Anterior cingulate cortex (tissue), 58 donors: ENCODE data around the gene B4GALNT1.
"Not testable (repeated sequence)": the region's sequence is repeated elsewhere in the genome, so short reads cannot be mapped to it uniquely, and the experiment has no call there.

Experiments used
- DNase-seq, 58 donors: peaks; one replicate each; lab custom pipeline; 2025; lab: John Stamatoyannopoulos, UW

Gene B4GALNT1

DNA sequence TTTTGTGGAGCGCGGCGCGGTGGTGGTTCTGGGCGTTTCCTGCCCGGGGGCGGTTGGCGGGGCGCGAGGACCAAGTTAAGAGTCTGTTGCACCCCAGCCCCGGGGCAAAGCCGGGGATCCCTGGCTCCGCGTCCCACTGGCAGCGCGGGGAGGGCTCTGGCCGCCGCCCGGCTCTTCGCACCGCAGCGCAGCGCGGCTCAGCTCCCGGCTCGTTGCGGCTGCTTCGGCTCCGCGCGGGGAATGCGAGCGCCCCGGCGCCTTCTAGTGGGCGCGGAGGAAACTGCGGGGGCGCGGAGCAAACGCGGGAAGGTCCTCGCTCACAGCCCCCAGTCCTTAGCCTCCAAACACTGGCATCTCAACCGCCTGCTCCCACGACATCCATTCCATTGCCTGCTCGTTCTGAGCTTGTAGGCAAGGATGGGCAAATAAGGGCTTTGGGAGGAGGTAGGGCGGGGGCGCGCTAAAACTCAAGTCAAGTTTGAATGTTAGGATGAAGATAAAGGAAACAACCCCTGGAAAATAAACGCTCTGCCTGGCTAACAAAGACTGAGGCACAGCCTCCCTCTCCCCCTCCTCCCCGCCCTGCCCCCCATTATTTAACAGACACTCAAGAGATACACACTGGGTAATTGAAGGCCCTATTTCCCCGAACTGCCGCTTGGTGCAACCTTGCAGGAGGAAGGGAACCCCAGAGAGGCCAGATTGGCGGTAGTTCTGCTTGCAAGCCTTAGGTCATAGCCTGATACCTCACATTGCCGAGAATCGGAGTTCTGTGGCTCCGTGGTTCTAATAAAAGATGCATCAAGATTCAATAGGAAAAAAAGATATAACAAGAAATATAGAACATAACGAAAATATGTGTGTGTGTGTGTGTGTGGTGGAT, at the start of gene B4GALNT1:
TSS of gene B4GALNT1 (minus strand) at position 244 of the 883 bp plus-strand sequence. CDS start 1,069 bp downstream, outside the sequence.
- peak in 33 of 58 donors; percentile 28 to 73 (median 49) for DNase-seq

GRCh38 chr12:57679697-57680096, 46.7 kb upstream of the B4GALNT1 start:
- no peak for DNase-seq

- DNase-seq, result not testable (repeated sequence)
These were observed 44.9 kb upstream of the B4GALNT1 start for GRCh38 chr12:57677947-57678346.

- DNase-seq, result no peak
These were observed 41.7 kb upstream of the B4GALNT1 start for GRCh38 chr12:57674691-57675090.

DNA sequence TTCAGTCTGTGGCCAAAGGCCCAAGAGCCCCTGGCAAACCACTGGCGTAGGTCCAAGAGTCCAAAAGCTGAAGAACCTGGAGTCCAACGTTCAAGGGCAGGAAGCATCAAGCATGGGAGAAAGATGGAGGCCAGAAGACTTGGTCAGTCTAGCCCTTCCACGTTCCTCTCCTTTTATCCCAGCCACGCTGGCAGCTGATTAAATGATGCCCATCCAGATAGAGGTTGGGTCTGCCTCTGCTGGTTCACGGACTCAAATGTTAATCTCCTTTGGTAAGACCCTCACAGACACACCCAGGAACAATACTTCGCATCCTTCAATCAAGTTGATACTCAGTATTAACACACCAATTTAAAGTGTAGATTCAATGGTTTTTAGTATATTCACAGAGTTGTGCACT, 39.8 kb upstream of the B4GALNT1 start:
- DNase-seq, result no peak

- DNase-seq, result not testable (repeated sequence)
These were observed 38.8 kb upstream of the B4GALNT1 start for GRCh38 chr12:57671811-57672210.

- DNase-seq, result not testable (repeated sequence)
These were observed 36.7 kb upstream of the B4GALNT1 start for GRCh38 chr12:57669691-57670090.

DNA sequence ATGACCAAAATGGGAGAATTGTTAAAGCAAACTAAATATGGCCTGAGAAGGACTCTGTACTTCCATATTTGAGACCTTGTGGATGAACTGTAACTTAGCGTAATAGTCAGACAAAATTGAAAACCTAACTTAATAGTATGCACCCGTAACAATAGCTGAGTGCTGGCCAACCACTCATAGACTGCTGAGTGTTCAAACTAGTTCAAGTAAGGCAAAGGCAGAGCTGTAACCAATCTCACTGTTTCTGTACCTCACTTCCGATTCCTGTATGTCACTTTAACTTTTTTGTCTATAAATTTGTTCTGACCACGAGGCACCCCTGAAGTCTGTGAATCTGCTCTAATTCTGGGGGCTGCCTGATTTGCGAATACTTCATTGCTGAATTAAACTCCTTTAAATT, 33.9 kb upstream of the B4GALNT1 start:
- DNase-seq, result no peak

- not testable (repeated sequence) for DNase-seq
These were observed 32.2 kb upstream of the B4GALNT1 start for GRCh38 chr12:57665066-57665820.

GRCh38 chr12:57661376-57661775, 28.4 kb upstream of the B4GALNT1 start:
- DNase-seq, result no peak

GRCh38 chr12:57658890-57659289, 25.9 kb upstream of the B4GALNT1 start:
- no peak for DNase-seq

- DNase-seq, result no peak
These were observed 24.7 kb upstream of the B4GALNT1 start for GRCh38 chr12:57657744-57658143.

DNA sequence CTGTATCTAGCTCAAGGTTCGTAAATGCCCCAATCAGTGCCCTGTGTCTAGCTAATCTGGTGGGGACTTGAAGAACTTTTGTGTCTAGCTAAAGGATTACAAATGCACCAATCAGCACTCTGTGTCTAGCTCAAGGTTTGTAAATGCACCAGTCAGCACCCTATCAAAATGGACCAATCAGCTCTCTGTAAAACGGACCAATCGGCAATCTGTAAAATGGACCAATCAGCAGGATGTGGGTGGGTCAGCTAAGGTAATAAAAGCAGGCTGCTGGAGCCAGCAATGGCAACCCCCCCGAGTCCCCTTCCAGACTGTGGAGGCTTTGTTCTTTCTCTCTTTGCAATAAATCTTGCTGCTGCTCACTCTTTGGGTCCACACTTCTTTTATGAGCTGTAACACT, 23.4 kb upstream of the B4GALNT1 start:
- not testable (repeated sequence) for DNase-seq

DNA sequence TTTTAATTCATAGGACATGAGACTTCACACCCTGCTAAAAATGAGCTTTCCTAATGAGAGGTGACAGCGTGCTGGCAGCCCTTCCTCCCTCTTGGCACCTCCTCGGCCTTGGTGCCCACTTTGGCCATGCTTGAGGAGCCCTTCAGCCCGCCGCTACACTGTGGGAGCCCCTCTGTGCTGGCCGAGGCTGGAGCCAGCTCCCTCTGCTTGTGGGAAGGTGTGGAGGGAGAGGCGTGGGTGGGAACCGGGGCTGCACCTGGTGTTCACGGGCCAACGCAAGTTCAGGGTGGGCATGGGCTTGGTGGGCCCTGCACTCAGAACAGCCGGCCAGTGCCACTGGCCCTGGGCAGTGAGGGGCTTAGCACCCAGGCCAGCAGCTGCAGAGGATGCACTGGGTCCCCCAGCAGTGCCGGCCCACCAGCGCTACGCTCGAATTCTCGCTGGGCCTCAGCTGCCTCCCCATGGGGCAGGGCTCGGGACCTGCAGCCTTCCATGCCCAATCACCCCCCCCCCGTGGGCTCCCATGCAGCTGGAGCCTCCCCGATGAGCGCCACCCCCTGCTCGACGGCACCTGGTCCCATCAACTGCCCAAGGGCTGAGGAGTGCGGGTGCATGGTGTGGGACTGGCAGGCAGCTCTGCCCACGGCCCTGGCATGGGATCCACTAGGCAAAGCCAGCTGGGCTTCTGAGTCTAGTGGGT, 22.7 kb upstream of the B4GALNT1 start:
- no peak for DNase-seq

GRCh38 chr12:57654042-57654441, 21.0 kb upstream of the B4GALNT1 start:
- DNase-seq, result no peak

GRCh38 chr12:57646659-57647049, 13.7 kb upstream of the B4GALNT1 start:
- not testable (repeated sequence) for DNase-seq

GRCh38 chr12:57645990-57646658, 13.1 kb upstream of the B4GALNT1 start:
- DNase-seq, result not testable (repeated sequence)

GRCh38 chr12:57641699-57642442, 8.9 kb upstream of the B4GALNT1 start:
- no peak for DNase-seq
